Measurements from ENCODE around the gene TRPV2. TPM values are rescaled to one million over a fixed set of nuclear protein-coding genes. Genes with fewer than 3 reads are reported as not detected.
"Not testable (repeated sequence)": the region's sequence is repeated elsewhere in the genome, so short reads cannot be mapped to it uniquely, and the experiment has no call there.

TRPV2 gene
- total and polyA plus RNA-seq, 11 donors, result 5.2 to 43.5 (median 8.8) TPM

DNA sequence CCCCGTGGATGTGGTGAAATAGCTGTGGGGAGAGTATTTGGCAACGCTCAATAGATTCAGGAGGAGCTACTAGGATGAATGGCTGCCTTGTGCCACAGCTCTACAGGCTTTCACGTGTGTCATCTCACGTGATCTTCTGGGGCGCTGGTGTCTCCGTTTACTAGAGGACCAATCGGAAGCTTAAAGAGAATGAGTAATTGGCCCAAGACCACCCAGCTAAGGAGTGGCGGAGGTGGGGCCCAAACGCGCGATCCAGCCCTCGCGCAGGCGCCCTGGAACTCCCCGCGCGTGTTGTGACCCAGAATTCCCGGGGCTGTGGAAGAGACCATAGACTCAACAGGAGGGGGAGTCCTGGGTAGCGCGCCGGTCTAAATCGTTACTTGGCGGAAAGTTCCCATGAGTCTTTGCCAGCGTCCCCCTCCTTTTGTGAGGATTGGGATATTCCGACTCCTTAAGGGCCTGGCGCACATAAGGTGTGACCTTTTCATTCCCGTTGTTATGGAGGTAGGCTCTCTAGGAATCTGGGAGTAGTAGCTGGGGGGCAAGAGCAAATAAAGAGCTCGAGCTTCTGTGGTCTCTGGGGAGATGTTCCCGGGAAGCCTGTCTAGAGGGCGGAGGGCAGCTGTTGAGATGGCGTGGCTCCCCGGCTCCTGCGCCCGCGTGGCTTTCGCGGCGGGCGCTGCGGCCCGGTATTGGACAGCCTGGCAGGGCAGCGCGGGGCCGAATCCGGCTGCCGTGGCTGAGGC lies 23.4 kb downstream of the TRPV2 start:
- peak; percentile 94 to 97 (median 96) for DNase-seq
- peak in 1 of 2 donors; percentile 64 for TF ChIP-seq POLR2A (IDR thresholded peaks at IDR 0.05)
- TF ChIP-seq, protein P1, sequence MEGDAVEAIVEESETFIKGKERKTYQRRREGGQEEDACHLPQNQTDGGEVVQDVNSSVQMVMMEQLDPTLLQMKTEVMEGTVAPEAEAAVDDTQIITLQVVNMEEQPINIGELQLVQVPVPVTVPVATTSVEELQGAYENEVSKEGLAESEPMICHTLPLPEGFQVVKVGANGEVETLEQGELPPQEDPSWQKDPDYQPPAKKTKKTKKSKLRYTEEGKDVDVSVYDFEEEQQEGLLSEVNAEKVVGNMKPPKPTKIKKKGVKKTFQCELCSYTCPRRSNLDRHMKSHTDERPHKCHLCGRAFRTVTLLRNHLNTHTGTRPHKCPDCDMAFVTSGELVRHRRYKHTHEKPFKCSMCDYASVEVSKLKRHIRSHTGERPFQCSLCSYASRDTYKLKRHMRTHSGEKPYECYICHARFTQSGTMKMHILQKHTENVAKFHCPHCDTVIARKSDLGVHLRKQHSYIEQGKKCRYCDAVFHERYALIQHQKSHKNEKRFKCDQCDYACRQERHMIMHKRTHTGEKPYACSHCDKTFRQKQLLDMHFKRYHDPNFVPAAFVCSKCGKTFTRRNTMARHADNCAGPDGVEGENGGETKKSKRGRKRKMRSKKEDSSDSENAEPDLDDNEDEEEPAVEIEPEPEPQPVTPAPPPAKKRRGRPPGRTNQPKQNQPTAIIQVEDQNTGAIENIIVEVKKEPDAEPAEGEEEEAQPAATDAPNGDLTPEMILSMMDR (IDR thresholded peaks at IDR 0.05), result no peak
- Histone ChIP-seq H3K4me3 (peak overlapping the region; percentile 71 to 100 (median 86)), H3K9me3 (no peaks in the 10 kb centered on the region), H3K4me1 (peaks cover 6 to 43% (median 28%) of the 10 kb centered on the region in 12 donors), H3K36me3 (peaks cover 0 to 39% (median 31%) of the 10 kb centered on the region in 9 donors), H3K27ac (peak overlapping the region; percentile 34 to 93 (median 86)), H3K27me3 (no peaks in the 10 kb centered on the region)
- WGBS, 4 donors, result 0 to 1% (median 0%) methylated on average over 28 to 46 of the region's 46 CpGs
- intact Hi-C loops (cut with DNase I), result loop anchor here in 4 of 10 donors (2.0 to 5.0 kb wide), 3 partner anchors 56 to 99 kb away; partner anchors contain the start of gene UBB (in 3 of the 4)
- peak; percentile 92 to 97 (median 95) for ATAC-seq

DNA sequence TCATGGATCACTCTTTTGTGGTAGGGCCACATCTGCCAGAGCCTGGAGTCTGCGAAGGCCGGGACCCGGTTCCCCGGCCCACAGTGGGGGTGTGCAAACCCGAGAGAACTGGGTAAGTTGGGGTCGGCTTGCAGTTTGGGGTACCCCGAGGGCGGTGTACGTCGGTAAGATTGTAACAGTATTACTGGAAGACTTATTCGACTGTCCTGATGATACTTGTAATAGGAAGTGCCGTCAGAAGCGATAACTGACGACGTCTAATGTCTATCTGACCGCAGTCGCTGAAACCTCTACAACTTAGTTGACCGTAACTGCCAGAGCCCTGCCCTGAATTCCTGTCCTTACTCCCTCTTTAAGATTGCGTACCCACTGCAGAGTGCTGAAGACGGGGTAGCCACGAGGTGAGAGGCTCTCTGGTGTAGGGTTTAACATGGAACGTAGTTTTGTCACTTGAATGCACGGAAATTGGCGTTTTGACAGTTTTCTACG lies 24.0 kb downstream of the TRPV2 start:
- TF ChIP-seq, protein P1 (IDR thresholded peaks at IDR 0.05), result no peak
- TF ChIP-seq POLR2A (IDR thresholded peaks at IDR 0.05), result no peak
- intact Hi-C loops (cut with DNase I), result loop anchor here in 4 of 10 donors (2.0 to 5.0 kb wide), 3 partner anchors 57 to 98 kb away; partner anchors contain the start of gene UBB (in 3 of the 4)
- peaks cover 7 to 49% (median 28%) of the 10 kb centered on the region in 12 donors for H3K4me1 ChIP-seq
- peak in 1 of 5 donors; percentile 27 for DNase-seq
- peak overlapping the region; percentile 34 to 93 (median 86) for H3K27ac ChIP-seq
- H3K4me3 ChIP-seq, result peak overlapping the region; percentile 71 to 100 (median 86)
- H3K27me3 ChIP-seq, result no peaks in the 10 kb centered on the region
- ATAC-seq, result peak in 1 of 4 donors; percentile 13
- H3K36me3 ChIP-seq, result peaks cover 0 to 45% (median 37%) of the 10 kb centered on the region in 9 donors
- 0 to 1% (median 0%) methylated on average over 20 to 25 of the region's 25 CpGs for WGBS, 4 donors
- no peaks in the 10 kb centered on the region for H3K9me3 ChIP-seq

DNA sequence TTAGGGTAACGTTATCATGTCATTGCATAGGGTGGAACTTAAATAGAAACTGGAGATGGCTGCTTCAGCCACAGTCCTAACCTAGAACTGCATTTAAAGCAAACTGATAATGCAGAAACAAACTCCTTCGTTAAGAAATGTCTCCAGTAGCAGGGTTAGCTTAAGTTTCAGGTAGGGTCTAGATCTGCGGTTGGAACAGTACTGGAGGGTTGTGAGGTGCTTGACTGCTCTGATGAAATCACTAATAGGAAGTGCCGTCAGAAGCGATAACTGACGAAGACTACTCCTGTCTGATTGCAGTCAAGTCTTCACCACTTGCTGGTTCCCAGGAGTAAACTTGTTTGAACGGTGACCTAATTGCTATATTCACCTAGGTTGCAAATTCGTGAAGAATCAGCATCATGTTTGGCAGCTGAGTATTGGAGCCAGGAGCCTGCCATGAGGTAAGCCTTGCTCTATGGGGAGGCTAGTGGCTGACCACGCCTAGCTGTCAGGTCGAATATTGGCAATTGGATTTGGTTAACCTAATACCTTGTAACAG lies 24.5 kb downstream of the TRPV2 start:
- DNase-seq (no peak), ATAC-seq (no peak)
- Histone ChIP-seq H3K27me3 (no peaks in the 10 kb centered on the region), H3K4me1 (peaks cover 7 to 54% (median 29%) of the 10 kb centered on the region in 12 donors), H3K27ac (peak overlapping the region in 8 of 12 donors; percentile 52 to 93 (median 88)), H3K4me3 (peak overlapping the region; percentile 71 to 100 (median 86)), H3K9me3 (no peaks in the 10 kb centered on the region), H3K36me3 (peaks cover 0 to 50% (median 40%) of the 10 kb centered on the region in 9 donors)
- WGBS, 4 donors, result 8 to 14% (median 11%) methylated on average over 8 to 10 of the region's 10 CpGs
- no peak for TF ChIP-seq POLR2A (IDR thresholded peaks at IDR 0.05)
- TF ChIP-seq, protein P1 (IDR thresholded peaks at IDR 0.05), result no peak
- intact Hi-C loops (cut with DNase I), result loop anchor here in 5 of 10 donors (2.0 to 10.0 kb wide), 4 partner anchors 55 to 97 kb away; partner anchors contain the start of gene UBB (in 4 of the 5)

GRCh38 chr17:16440354-16440753 lies 25.0 kb downstream of the TRPV2 start:
- not testable (repeated sequence) for H3K27me3 ChIP-seq, DNase-seq, H3K9me3 ChIP-seq, ATAC-seq
- Histone ChIP-seq H3K36me3 (peaks cover 0 to 52% (median 40%) of the 10 kb centered on the region in 9 donors), H3K4me1 (peaks cover 7 to 59% (median 34%) of the 10 kb centered on the region in 12 donors), H3K4me3 (peak overlapping the region in 10 of 12 donors; percentile 74 to 100 (median 90)), H3K27ac (peak overlapping the region in 6 of 12 donors; percentile 52 to 93 (median 88))
- WGBS, 4 donors, result 60 to 78% (median 72%) methylated on average over 5 of the region's 5 CpGs
- intact Hi-C loops (cut with DNase I), result loop anchor here in 1 of 10 donors (10.0 kb wide), 1 partner anchor 56 kb away; the partner anchor contains the start of gene UBB
